Caco-2 (cell line): ENCODE data around the gene GLT6D1. TPM values are rescaled to one million over a fixed set of nuclear protein-coding genes. Genes with fewer than 3 reads are reported as not detected.

Experiments used
- BruUV-seq: library from RNA; stranded (reverse); fragments of 400-500 nt; replicated peaks from 2 replicates; lab custom pipeline; 2021; lab: Mats Ljungman, UMichigan
- CTCF ChIA-PET: fragments of 300-600 bp; sonication (Branson Sonifier 250); formaldehyde crosslinking; loops from one replicate; lab custom pipeline; 2022; ENCODE audit warnings: antibody characterized with exemption; lab: Charles Lee
- POLR2A ChIA-PET: fragments of 300-600 bp; sonication (Branson Sonifier 250); formaldehyde crosslinking; loops from one replicate; lab custom pipeline; 2022; ENCODE audit warnings: antibody characterized with exemption; lab: Charles Lee
- DNase-seq, 2 experiments: peaks; one replicate each; pipeline versions ENCODE4 v3.0.0 to v3.0.0-alpha.2; 2020 to 2022
- H3K27me3 ChIP-seq: replicated peaks from 2 replicates; pipeline ENCODE4 v1.6.0; 2011; ENCODE audit warnings: low read length; ENCODE audit not compliant: control insufficient read depth, insufficient read depth
- H3K36me3 ChIP-seq: 2 replicates; pipeline ENCODE4 v1.5.1; 2011; ENCODE audit warnings: low read length; ENCODE audit not compliant: control insufficient read depth, insufficient read depth
- H3K4me1 ChIP-seq: fragments of 250-450 bp; sonication (Bioruptor Pico); 2 replicates; pipeline ENCODE4 v1.5.1; 2020; ENCODE audit warnings: mild to moderate bottlenecking
- H3K4me3 ChIP-seq: 2 replicates; pipeline ENCODE4 v1.5.1; 2011; ENCODE audit warnings: low read depth, mild to moderate bottlenecking, control low read depth, low read length
- H3K9me3 ChIP-seq: fragments of 250-450 bp; sonication (Bioruptor Pico); 2 replicates; pipeline ENCODE4 v1.5.1; 2020; ENCODE audit warnings: mild to moderate bottlenecking, moderate library complexity
- H3K27ac Mint-ChIP-seq: one replicate; pipeline ENCODE4 v1.8.0; 2022; ENCODE audit warnings: mixed read lengths; ENCODE audit not compliant: unreplicated experiment
- H3K27me3 Mint-ChIP-seq: one replicate; pipeline ENCODE4 v1.8.0; 2022; ENCODE audit warnings: mixed read lengths; ENCODE audit not compliant: insufficient read depth, unreplicated experiment
- H3K36me3 Mint-ChIP-seq: one replicate; pipeline ENCODE4 v1.8.0; 2022; ENCODE audit warnings: mild to moderate bottlenecking, mixed read lengths; ENCODE audit not compliant: insufficient read depth, unreplicated experiment
- H3K4me1 Mint-ChIP-seq: one replicate; pipeline ENCODE4 v1.8.0; 2022; ENCODE audit warnings: low read depth, mixed read lengths; ENCODE audit not compliant: unreplicated experiment
- H3K4me3 Mint-ChIP-seq: one replicate; pipeline ENCODE4 v1.8.0; 2022; ENCODE audit warnings: mild to moderate bottlenecking, moderate library complexity, mixed read lengths; ENCODE audit not compliant: unreplicated experiment
- H3K9me3 Mint-ChIP-seq: one replicate; pipeline ENCODE4 v1.8.0; 2022; ENCODE audit warnings: mixed read lengths; ENCODE audit not compliant: unreplicated experiment
- intact Hi-C: fragments of 100-400 bp; cut with micrococcal nuclease; formaldehyde crosslinking; loops from one replicate; pipeline ENCODE4 v1.10.0; 2022; ENCODE audit not compliant: unreplicated experiment
- total RNA-seq: library from RNA; stranded (reverse); gene quantifications from 2 replicates; pipeline ENCODE4 v1.2.3, GENCODE V29; 2022
- TF ChIP-seq, protein P1 (sequence below), 2 experiments: fragments of 200-600 bp in 1 of 2; IDR thresholded peaks; 1 replicate in 1 of 2; 2 replicates in 1 of 2; pipeline versions ENCODE4 v1.5.1 to v1.8.0; 2011 to 2022; ENCODE audit warnings: antibody characterized with exemption in 1 of 2, control low read depth in 1 of 2, inconsistent platforms in 1 of 2, low read depth in 1 of 2, low read length in 1 of 2, mild to moderate bottlenecking in 1 of 2, moderate library complexity in 1 of 2; ENCODE audit not compliant: insufficient read depth in 1 of 2, severe bottlenecking in 1 of 2, unreplicated experiment in 1 of 2

GLT6D1 gene
- total RNA-seq, 1 experiment from 2014 or later = not detected

DNA sequence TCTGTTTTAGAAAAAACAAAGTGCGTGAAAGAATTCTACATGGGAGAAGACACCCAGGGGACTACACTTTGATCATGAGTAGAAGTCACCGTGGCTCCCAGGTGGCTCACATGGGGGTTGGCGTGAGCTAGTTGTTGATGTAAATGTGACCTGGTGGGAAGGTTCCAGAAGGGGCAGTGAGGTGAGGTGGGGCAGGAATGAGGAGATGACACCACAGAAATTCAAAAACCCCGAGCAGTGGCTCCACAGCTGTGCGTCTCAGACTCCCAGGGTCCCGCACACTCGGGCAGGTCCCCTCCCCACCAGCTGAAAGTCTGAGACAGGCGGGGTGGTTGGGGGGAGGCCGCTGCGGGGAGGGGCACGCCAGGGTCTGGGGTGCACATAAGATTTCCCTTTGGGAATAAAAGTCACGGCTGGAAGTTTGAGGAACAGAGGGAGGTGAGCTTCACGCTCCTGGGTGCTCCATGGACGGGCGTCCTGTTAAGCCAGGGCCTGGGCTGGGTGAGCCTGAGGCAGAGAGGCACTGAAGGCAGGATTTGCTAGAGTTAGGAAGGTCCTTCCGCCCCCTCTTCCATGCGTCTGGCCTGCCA, 29.9 kb downstream of the GLT6D1 start:
- Mint-ChIP-seq H3K27me3 (peaks cover 12% of the 10 kb centered on the region), H3K9me3 (peaks cover 10% of the 10 kb centered on the region), H3K36me3 (no peaks in the 10 kb centered on the region), H3K4me1 (no peaks in the 10 kb centered on the region), H3K27ac (no peak overlapping the region), H3K4me3 (no peak overlapping the region)
- no peaks in the 10 kb centered on the region for H3K27me3 ChIP-seq
- BruUV-seq = no TSS peak
- intact Hi-C loops = no loop called here
- H3K36me3 ChIP-seq = no peaks in the 10 kb centered on the region
- ChIA-PET CTCF (no interaction called here), POLR2A (no interaction called here)
- TF ChIP-seq, protein P1, sequence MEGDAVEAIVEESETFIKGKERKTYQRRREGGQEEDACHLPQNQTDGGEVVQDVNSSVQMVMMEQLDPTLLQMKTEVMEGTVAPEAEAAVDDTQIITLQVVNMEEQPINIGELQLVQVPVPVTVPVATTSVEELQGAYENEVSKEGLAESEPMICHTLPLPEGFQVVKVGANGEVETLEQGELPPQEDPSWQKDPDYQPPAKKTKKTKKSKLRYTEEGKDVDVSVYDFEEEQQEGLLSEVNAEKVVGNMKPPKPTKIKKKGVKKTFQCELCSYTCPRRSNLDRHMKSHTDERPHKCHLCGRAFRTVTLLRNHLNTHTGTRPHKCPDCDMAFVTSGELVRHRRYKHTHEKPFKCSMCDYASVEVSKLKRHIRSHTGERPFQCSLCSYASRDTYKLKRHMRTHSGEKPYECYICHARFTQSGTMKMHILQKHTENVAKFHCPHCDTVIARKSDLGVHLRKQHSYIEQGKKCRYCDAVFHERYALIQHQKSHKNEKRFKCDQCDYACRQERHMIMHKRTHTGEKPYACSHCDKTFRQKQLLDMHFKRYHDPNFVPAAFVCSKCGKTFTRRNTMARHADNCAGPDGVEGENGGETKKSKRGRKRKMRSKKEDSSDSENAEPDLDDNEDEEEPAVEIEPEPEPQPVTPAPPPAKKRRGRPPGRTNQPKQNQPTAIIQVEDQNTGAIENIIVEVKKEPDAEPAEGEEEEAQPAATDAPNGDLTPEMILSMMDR (IDR thresholded peaks at IDR 0.05; ENCODE audit: insufficient read depth in 1 of 2, low read depth in 1 of 2, low read length in 1 of 2, severe bottlenecking in 1 of 2, unreplicated experiment in 1 of 2) = no peak
- no peak overlapping the region for H3K4me3 ChIP-seq
- no peak for DNase-seq
- H3K9me3 ChIP-seq = no peaks in the 10 kb centered on the region
- H3K4me1 ChIP-seq = no peaks in the 10 kb centered on the region

DNA sequence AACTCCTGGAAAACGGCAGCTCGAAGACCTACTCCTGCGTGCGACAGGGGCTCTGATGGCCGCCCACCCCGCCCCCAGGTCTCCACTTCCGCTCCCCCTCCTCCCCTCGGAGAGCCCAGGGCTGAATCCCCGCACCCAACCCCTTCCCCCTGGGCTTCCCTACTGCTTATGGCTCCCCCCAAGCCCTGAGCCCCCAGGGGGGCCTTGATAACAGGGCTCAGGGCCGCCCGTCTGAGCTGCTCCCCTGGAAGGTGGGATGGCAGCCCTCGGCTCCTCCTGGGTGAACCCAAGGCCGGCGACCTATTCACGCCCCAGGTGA, 30.4 kb downstream of the GLT6D1 start:
- Histone ChIP-seq H3K27me3 (no peaks in the 10 kb centered on the region), H3K9me3 (no peaks in the 10 kb centered on the region), H3K4me1 (no peaks in the 10 kb centered on the region), H3K36me3 (no peaks in the 10 kb centered on the region), H3K4me3 (no peak overlapping the region)
- Mint-ChIP-seq H3K9me3 (peaks cover 10% of the 10 kb centered on the region), H3K27me3 (peaks cover 12% of the 10 kb centered on the region), H3K4me3 (no peak overlapping the region), H3K27ac (no peak overlapping the region), H3K36me3 (no peaks in the 10 kb centered on the region), H3K4me1 (no peaks in the 10 kb centered on the region)
- intact Hi-C loops = no loop called here
- DNase-seq = no peak
- BruUV-seq = no TSS peak
- TF ChIP-seq, protein P1 (IDR thresholded peaks at IDR 0.05; ENCODE audit: insufficient read depth in 1 of 2, low read depth in 1 of 2, low read length in 1 of 2, severe bottlenecking in 1 of 2, unreplicated experiment in 1 of 2) = no peak
- ChIA-PET CTCF (no interaction called here), POLR2A (no interaction called here)

DNA sequence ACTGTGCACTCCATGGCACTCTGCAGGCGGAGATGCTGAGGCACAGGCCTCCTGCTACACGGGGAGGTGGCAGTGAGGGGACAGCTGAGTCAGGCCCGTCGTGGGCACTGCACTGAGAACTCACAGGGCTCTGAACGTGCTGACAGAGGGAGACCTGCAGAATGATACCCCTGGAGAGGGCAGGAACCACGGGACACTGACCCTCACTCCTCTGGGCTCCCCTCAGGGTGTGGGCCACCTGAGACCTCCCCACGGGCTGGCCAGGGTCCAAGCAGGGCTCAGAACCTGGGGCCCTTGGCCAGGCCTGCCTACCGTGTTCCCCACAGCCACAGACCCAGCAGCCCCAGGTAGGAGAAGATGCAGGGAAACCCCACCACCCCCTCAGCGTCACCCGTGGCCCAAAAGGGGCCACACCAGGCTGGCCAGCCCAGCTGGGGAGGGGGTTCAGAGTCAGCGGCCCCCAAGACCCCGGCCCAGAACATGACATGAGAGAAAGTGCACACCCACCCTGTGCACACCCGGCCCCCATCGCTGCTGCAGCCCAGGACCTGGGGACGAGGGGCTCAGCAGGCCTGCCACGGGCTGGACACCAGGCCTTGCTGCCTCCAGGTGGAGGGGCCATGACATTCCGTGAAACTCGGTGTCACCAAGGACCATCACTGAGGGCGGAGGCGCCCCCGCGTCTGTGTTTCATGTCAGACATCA, 30.9 kb downstream of the GLT6D1 start:
- POLR2A ChIA-PET = no interaction called here
- intact Hi-C loops = no loop called here
- no peak overlapping the region for H3K27ac Mint-ChIP-seq

More for the DNA sequence above, 30.9 kb downstream of the GLT6D1 start:
- Mint-ChIP-seq H3K4me3 (no peak overlapping the region), H3K27me3 (peaks cover 12% of the 10 kb centered on the region), H3K4me1 (no peaks in the 10 kb centered on the region), H3K36me3 (no peaks in the 10 kb centered on the region), H3K9me3 (peaks cover 10% of the 10 kb centered on the region)
- H3K4me3 ChIP-seq = no peak overlapping the region
- H3K4me1 ChIP-seq = no peaks in the 10 kb centered on the region
- no peaks in the 10 kb centered on the region for H3K9me3 ChIP-seq
- TF ChIP-seq, protein P1 (IDR thresholded peaks at IDR 0.05; ENCODE audit: insufficient read depth in 1 of 2, low read depth in 1 of 2, low read length in 1 of 2, severe bottlenecking in 1 of 2, unreplicated experiment in 1 of 2) = no peak
- no peaks in the 10 kb centered on the region for H3K36me3 ChIP-seq
- no TSS peak for BruUV-seq
- no peaks in the 10 kb centered on the region for H3K27me3 ChIP-seq
- DNase-seq = no peak
- CTCF ChIA-PET = no interaction called here
